ENCODE measurements around the gene CDKN2AIP.

- no peak for TF ChIP-seq CTCF (IDR thresholded peaks at IDR 0.05; ENCODE audit: insufficient read depth, low read length)
- TF ChIP-seq REST (IDR thresholded peaks at IDR 0.05; ENCODE audit: insufficient replicate concordance, low read depth), result no peak
- no peak for TF ChIP-seq POLR2AphosphoS5 (IDR thresholded peaks at IDR 0.05; ENCODE audit: low read depth)
- TF ChIP-seq GABPA (IDR thresholded peaks at IDR 0.05; ENCODE audit: low read depth), result no peak
Measured at GRCh38 chr4:183416879-183417755, 27.3 kb upstream of the CDKN2AIP start.

Measured in HL-60 (cell line).